ENCODE results near the gene CMIP.

DNA sequence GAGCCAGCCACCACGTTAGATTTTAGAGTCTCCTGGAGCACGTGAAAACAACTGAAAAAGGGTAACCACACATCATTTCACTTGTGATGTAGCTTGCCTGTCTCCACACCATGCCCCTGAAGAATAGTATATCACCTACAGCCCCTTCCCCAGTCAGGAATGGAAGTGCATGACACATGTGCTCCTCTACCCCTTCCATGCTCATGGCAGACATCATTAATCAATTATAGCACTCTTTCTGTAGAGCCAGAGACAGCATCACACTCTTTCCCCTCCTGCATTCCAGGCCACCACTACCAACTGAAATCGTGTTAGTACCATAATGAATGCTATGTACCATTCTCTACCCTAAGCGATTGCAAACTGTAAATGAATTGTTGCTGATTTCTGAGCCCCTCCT is 221.0 kb downstream of the CMIP start:
- TF ChIP-seq KLF5 (IDR thresholded peaks at IDR 0.05; ENCODE audit: partially characterized antibody) (no peak), RAD21 (IDR thresholded peaks at IDR 0.05; ENCODE audit: insufficient read depth, low read depth, low read length) (no peak), NFYB (IDR thresholded peaks at IDR 0.05; ENCODE audit: insufficient read depth, low read depth, low read length) (no peak), SUZ12 (IDR thresholded peaks at IDR 0.05; ENCODE audit: unreplicated experiment) (no peak), CHD2 (IDR thresholded peaks at IDR 0.05; ENCODE audit: borderline replicate concordance, low read depth, low read length) (no peak), IKZF2 (IDR thresholded peaks at IDR 0.05) (no peak), POLR2A (IDR thresholded peaks at IDR 0.05; ENCODE audit: low read depth, low read length) (no peak), HDAC2 (IDR thresholded peaks at IDR 0.05) (no peak), ETV6 (conservative IDR thresholded peaks at IDR 0.05 in 1 of 2, IDR thresholded peaks at IDR 0.05 in 1 of 2; ENCODE audit: borderline replicate concordance in 1 of 2, low read depth in 1 of 2) (no peak), EZH2 (IDR thresholded peaks at IDR 0.05; ENCODE audit: borderline replicate concordance, control insufficient read depth, low read depth, low read length) (no peak), CREB1 (IDR thresholded peaks at IDR 0.05; ENCODE audit: low read depth) (no peak)
- TF ChIP-seq, protein P1, sequence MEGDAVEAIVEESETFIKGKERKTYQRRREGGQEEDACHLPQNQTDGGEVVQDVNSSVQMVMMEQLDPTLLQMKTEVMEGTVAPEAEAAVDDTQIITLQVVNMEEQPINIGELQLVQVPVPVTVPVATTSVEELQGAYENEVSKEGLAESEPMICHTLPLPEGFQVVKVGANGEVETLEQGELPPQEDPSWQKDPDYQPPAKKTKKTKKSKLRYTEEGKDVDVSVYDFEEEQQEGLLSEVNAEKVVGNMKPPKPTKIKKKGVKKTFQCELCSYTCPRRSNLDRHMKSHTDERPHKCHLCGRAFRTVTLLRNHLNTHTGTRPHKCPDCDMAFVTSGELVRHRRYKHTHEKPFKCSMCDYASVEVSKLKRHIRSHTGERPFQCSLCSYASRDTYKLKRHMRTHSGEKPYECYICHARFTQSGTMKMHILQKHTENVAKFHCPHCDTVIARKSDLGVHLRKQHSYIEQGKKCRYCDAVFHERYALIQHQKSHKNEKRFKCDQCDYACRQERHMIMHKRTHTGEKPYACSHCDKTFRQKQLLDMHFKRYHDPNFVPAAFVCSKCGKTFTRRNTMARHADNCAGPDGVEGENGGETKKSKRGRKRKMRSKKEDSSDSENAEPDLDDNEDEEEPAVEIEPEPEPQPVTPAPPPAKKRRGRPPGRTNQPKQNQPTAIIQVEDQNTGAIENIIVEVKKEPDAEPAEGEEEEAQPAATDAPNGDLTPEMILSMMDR (IDR thresholded peaks at IDR 0.05 in 2 of 3, conservative IDR thresholded peaks at IDR 0.05 in 1 of 3; ENCODE audit: control insufficient read depth in 2 of 3, extremely low read depth in 1 of 3, insufficient read depth in 1 of 3, low read depth in 3 of 3, low read length in 3 of 3): no peak
- TF ChIP-seq, protein P2, sequence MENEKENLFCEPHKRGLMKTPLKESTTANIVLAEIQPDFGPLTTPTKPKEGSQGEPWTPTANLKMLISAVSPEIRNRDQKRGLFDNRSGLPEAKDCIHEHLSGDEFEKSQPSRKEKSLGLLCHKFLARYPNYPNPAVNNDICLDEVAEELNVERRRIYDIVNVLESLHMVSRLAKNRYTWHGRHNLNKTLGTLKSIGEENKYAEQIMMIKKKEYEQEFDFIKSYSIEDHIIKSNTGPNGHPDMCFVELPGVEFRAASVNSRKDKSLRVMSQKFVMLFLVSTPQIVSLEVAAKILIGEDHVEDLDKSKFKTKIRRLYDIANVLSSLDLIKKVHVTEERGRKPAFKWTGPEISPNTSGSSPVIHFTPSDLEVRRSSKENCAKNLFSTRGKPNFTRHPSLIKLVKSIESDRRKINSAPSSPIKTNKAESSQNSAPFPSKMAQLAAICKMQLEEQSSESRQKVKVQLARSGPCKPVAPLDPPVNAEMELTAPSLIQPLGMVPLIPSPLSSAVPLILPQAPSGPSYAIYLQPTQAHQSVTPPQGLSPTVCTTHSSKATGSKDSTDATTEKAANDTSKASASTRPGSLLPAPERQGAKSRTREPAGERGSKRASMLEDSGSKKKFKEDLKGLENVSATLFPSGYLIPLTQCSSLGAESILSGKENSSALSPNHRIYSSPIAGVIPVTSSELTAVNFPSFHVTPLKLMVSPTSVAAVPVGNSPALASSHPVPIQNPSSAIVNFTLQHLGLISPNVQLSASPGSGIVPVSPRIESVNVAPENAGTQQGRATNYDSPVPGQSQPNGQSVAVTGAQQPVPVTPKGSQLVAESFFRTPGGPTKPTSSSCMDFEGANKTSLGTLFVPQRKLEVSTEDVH (IDR thresholded peaks at IDR 0.05; ENCODE audit: low read depth, partially characterized antibody): no peak
- TF ChIP-seq, protein P3, sequence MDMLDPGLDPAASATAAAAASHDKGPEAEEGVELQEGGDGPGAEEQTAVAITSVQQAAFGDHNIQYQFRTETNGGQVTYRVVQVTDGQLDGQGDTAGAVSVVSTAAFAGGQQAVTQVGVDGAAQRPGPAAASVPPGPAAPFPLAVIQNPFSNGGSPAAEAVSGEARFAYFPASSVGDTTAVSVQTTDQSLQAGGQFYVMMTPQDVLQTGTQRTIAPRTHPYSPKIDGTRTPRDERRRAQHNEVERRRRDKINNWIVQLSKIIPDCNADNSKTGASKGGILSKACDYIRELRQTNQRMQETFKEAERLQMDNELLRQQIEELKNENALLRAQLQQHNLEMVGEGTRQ (IDR thresholded peaks at IDR 0.05; ENCODE audit: borderline replicate concordance, low read depth, low read length): no peak

Data from GM12878 (cell line).